ENCODE data around the gene PTPRG. TPM values are rescaled to one million over a fixed set of nuclear protein-coding genes. Genes with fewer than 3 reads are reported as not detected.
A peak's percentile ranks its signal among the peaks of the same experiment; 100 is the strongest.

PTPRG gene
- total RNA-seq, 4 donors from 2014 or later = 33.5 to 56.6 (median 46.9) TPM

- no peak overlapping the region for H3K27ac ChIP-seq
- no peaks in the 10 kb centered on the region for H3K36me3 ChIP-seq
- H3K4me3 ChIP-seq = no peak overlapping the region
- no peaks in the 10 kb centered on the region for H3K9me3 ChIP-seq
- H3K4me1 ChIP-seq = peaks cover 0 to 2% (median 0%) of the 10 kb centered on the region in 4 donors
- H3K27me3 ChIP-seq = no peaks in the 10 kb centered on the region
- TF ChIP-seq POLR2A (IDR thresholded peaks at IDR 0.05) = no peak
- no peak for TF ChIP-seq CTCF (IDR thresholded peaks at IDR 0.05)
- DNase-seq = no peak
These were observed 310.8 kb downstream of the PTPRG start for GRCh38 chr3:61872077-61872706.

GRCh38 chr3:61875046-61875844 lies 313.9 kb downstream of the PTPRG start:
- Histone ChIP-seq H3K9me3 (no peaks in the 10 kb centered on the region), H3K27me3 (no peaks in the 10 kb centered on the region), H3K4me3 (no peak overlapping the region), H3K27ac (peak overlapping the region in 2 of 4 donors; percentile 39 to 49), H3K4me1 (peaks cover 0 to 10% (median 0%) of the 10 kb centered on the region in 4 donors), H3K36me3 (no peaks in the 10 kb centered on the region)
- DNase-seq = no peak
- TF ChIP-seq POLR2A (IDR thresholded peaks at IDR 0.05) = no peak
- TF ChIP-seq CTCF (IDR thresholded peaks at IDR 0.05) = no peak

GRCh38 chr3:61875976-61876671 lies 314.8 kb downstream of the PTPRG start:
- Histone ChIP-seq H3K4me3 (no peak overlapping the region), H3K4me1 (peaks cover 0 to 10% (median 0%) of the 10 kb centered on the region in 4 donors), H3K36me3 (no peaks in the 10 kb centered on the region), H3K9me3 (no peaks in the 10 kb centered on the region), H3K27ac (peak overlapping the region in 1 of 4 donors; percentile 49), H3K27me3 (no peaks in the 10 kb centered on the region)
- DNase-seq = no peak
- TF ChIP-seq CTCF (IDR thresholded peaks at IDR 0.05) = no peak
- TF ChIP-seq POLR2A (IDR thresholded peaks at IDR 0.05) = no peak

GRCh38 chr3:61876797-61877196 lies 315.4 kb downstream of the PTPRG start:
- Histone ChIP-seq H3K27me3 (no peaks in the 10 kb centered on the region), H3K27ac (no peak overlapping the region), H3K9me3 (no peaks in the 10 kb centered on the region), H3K4me1 (peaks cover 0 to 10% (median 0%) of the 10 kb centered on the region in 4 donors), H3K36me3 (no peaks in the 10 kb centered on the region), H3K4me3 (no peak overlapping the region)
- TF ChIP-seq CTCF (IDR thresholded peaks at IDR 0.05) (no peak), POLR2A (IDR thresholded peaks at IDR 0.05) (no peak)
- DNase-seq = no peak

GRCh38 chr3:61877359-61878138 lies 316.2 kb downstream of the PTPRG start:
- TF ChIP-seq POLR2A (IDR thresholded peaks at IDR 0.05) (no peak), CTCF (IDR thresholded peaks at IDR 0.05) (peak in 2 of 6 experiments; percentile 32)
- Histone ChIP-seq H3K4me1 (peaks cover 0 to 10% (median 0%) of the 10 kb centered on the region in 4 donors), H3K27me3 (no peaks in the 10 kb centered on the region), H3K4me3 (no peak overlapping the region), H3K27ac (no peak overlapping the region), H3K9me3 (no peaks in the 10 kb centered on the region), H3K36me3 (no peaks in the 10 kb centered on the region)
- DNase-seq = no peak
